Measurements from ENCODE around the gene UGT1A3.

Gene UGT1A3

GRCh38 chr2:233708942-233709341, 19.9 kb upstream of the UGT1A3 start:
- H3K4me1 ChIP-seq (ENCODE audit: insufficient read depth, low read length), result no peaks in the 10 kb centered on the region
- no peak overlapping the region for H3K9ac ChIP-seq (ENCODE audit: low read depth, low read length)
- no peaks in the 10 kb centered on the region for H3K36me3 ChIP-seq (ENCODE audit: insufficient read depth, low read length)
- no peak overlapping the region for H3K4me2 ChIP-seq (ENCODE audit: insufficient read depth, low read length)
- H4K20me1 ChIP-seq (ENCODE audit: insufficient read depth, low read length), result no peaks in the 10 kb centered on the region
- H2AFZ ChIP-seq (ENCODE audit: low read depth, low read length), result no peak overlapping the region
- no peak for TF ChIP-seq CTCF (IDR thresholded peaks at IDR 0.05; ENCODE audit: borderline replicate concordance, extremely low read depth, low read length, poor library complexity, severe bottlenecking)
- no peak for TF ChIP-seq EZH2 (IDR thresholded peaks at IDR 0.05; ENCODE audit: borderline replicate concordance, low read depth, low read length, severe bottlenecking)
- ATAC-seq (ENCODE audit: insufficient read depth, low read depth) (no peak), DNase-seq (no peak)
- no peaks in the 10 kb centered on the region for H3K79me2 ChIP-seq (ENCODE audit: insufficient read depth, low read length)
- peaks cover 6% of the 10 kb centered on the region for H3K27me3 ChIP-seq (ENCODE audit: insufficient read depth, low read length, poor library complexity)
- no peak overlapping the region for H3K27ac ChIP-seq (ENCODE audit: low read length)
- H3K9me3 ChIP-seq (ENCODE audit: insufficient read depth, low read length, severe bottlenecking), result no peaks in the 10 kb centered on the region
- no peak overlapping the region for H3K4me3 ChIP-seq (ENCODE audit: low read depth in 1 of 2, low read length in 2 of 2)

- no peak for TF ChIP-seq EZH2 (IDR thresholded peaks at IDR 0.05; ENCODE audit: borderline replicate concordance, low read depth, low read length, severe bottlenecking)
- TF ChIP-seq CTCF (IDR thresholded peaks at IDR 0.05; ENCODE audit: borderline replicate concordance, extremely low read depth, low read length, poor library complexity, severe bottlenecking), result peak; percentile 95
- Histone ChIP-seq H3K27me3 (ENCODE audit: insufficient read depth, low read length, poor library complexity) (peaks cover 6% of the 10 kb centered on the region), H4K20me1 (ENCODE audit: insufficient read depth, low read length) (no peaks in the 10 kb centered on the region), H3K27ac (ENCODE audit: low read length) (no peak overlapping the region), H3K4me3 (ENCODE audit: low read depth in 1 of 2, low read length in 2 of 2) (no peak overlapping the region), H3K9me3 (ENCODE audit: insufficient read depth, low read length, severe bottlenecking) (no peaks in the 10 kb centered on the region), H2AFZ (ENCODE audit: low read depth, low read length) (no peak overlapping the region), H3K4me1 (ENCODE audit: insufficient read depth, low read length) (no peaks in the 10 kb centered on the region), H3K79me2 (ENCODE audit: insufficient read depth, low read length) (no peaks in the 10 kb centered on the region), H3K9ac (ENCODE audit: low read depth, low read length) (no peak overlapping the region), H3K4me2 (ENCODE audit: insufficient read depth, low read length) (no peak overlapping the region), H3K36me3 (ENCODE audit: insufficient read depth, low read length) (no peaks in the 10 kb centered on the region)
- ATAC-seq (ENCODE audit: insufficient read depth, low read depth) (peak; percentile 94), DNase-seq (peak; percentile 71)
Observed at GRCh38 chr2:233711312-233712008, 17.4 kb upstream of the UGT1A3 start.

GRCh38 chr2:233712611-233713261, 16.1 kb upstream of the UGT1A3 start, which contains the start of gene UGT1A5:
TSS of gene UGT1A5 (plus strand) at chr2:233712907. CDS start at chr2:233712992, 85 bp downstream.
- TF ChIP-seq CTCF (IDR thresholded peaks at IDR 0.05; ENCODE audit: borderline replicate concordance, extremely low read depth, low read length, poor library complexity, severe bottlenecking), result no peak
- no peak for TF ChIP-seq EZH2 (IDR thresholded peaks at IDR 0.05; ENCODE audit: borderline replicate concordance, low read depth, low read length, severe bottlenecking)
- Histone ChIP-seq H3K9ac (ENCODE audit: low read depth, low read length) (no peak within 1 kb of the TSS), H3K27ac (ENCODE audit: low read length) (no peak within 1 kb of the TSS), H3K9me3 (ENCODE audit: insufficient read depth, low read length, severe bottlenecking) (no peaks in the 10 kb centered on the region), H3K4me1 (ENCODE audit: insufficient read depth, low read length) (no peaks in the 10 kb centered on the region), H3K36me3 (ENCODE audit: insufficient read depth, low read length) (no peaks in the 10 kb centered on the region), H3K79me2 (ENCODE audit: insufficient read depth, low read length) (no peaks in the 10 kb centered on the region), H4K20me1 (ENCODE audit: insufficient read depth, low read length) (no peaks in the 10 kb centered on the region), H3K27me3 (ENCODE audit: insufficient read depth, low read length, poor library complexity) (peaks cover 7% of the 10 kb centered on the region), H3K4me3 (ENCODE audit: low read depth in 1 of 2, low read length in 2 of 2) (no peak within 1 kb of the TSS), H3K4me2 (ENCODE audit: insufficient read depth, low read length) (no peak within 1 kb of the TSS), H2AFZ (ENCODE audit: low read depth, low read length) (no peak within 1 kb of the TSS)
- DNase-seq (no peak), ATAC-seq (ENCODE audit: insufficient read depth, low read depth) (no peak)

All from DND-41 (cell line).